ENCODE measurements around the gene CDC14B.

The CDC14B gene

GRCh38 chr9:96612105-96612965 is 7.3 kb downstream of the CDC14B start:
- no peaks in the 10 kb centered on the region for H3K79me2 ChIP-seq (ENCODE audit: insufficient read depth, low read length)
- H3K27me3 ChIP-seq (ENCODE audit: insufficient read depth, low read length, poor library complexity, severe bottlenecking): no peaks in the 10 kb centered on the region
- H4K20me1 ChIP-seq (ENCODE audit: insufficient read depth, low read length, poor library complexity, severe bottlenecking): no peaks in the 10 kb centered on the region
- H3K4me3 ChIP-seq (ENCODE audit: low read length, poor library complexity, severe bottlenecking): no peak overlapping the region
- no peaks in the 10 kb centered on the region for H3K9me3 ChIP-seq (ENCODE audit: insufficient read depth, low read depth, low read length)
- no peak overlapping the region for H3K4me2 ChIP-seq (ENCODE audit: low read depth, low read length, poor library complexity, severe bottlenecking)
- TF ChIP-seq CTCF (conservative IDR thresholded peaks at IDR 0.05; ENCODE audit: low read length): no peak
- TF ChIP-seq EZH2phosphoT487 (IDR thresholded peaks at IDR 0.05; ENCODE audit: borderline replicate concordance): no peak
- no peaks in the 10 kb centered on the region for H3K36me3 ChIP-seq (ENCODE audit: insufficient read depth, low read length)
- H3F3A ChIP-seq (ENCODE audit: low read depth): no peaks in the 10 kb centered on the region
- H2AFZ ChIP-seq (ENCODE audit: low read length): no peak overlapping the region
- H3K9me2 ChIP-seq (replicated peaks; ENCODE audit: low read depth, low read length): no peaks in the 10 kb centered on the region
- no peak overlapping the region for H3K9ac ChIP-seq (ENCODE audit: low read depth, low read length, poor library complexity, severe bottlenecking)
- no peaks in the 10 kb centered on the region for H3K4me1 ChIP-seq (ENCODE audit: insufficient read depth, low read length, poor library complexity, severe bottlenecking)

DNA sequence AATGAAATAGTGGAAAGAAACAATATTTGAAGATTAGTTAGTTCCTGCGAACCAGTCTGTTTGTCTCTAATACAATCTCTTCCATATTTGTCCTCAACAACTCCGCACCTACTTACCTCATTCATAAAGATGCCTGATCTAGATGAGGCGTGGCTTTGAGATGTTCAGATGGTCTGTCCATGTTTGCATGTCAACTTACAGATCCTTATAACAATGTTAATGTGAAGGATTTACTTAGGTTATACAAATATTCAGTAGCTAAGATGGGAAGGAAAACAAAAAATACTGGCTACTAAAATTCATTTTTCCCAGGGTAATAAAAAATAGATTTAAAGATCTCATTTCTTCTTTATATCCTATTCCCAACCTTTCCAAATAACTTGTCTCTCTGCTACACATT is 8.3 kb downstream of the CDC14B start:
- no peak overlapping the region for H3K4me2 ChIP-seq (ENCODE audit: low read depth, low read length, poor library complexity, severe bottlenecking)
- no peaks in the 10 kb centered on the region for H3K9me2 ChIP-seq (replicated peaks; ENCODE audit: low read depth, low read length)
- H3K79me2 ChIP-seq (ENCODE audit: insufficient read depth, low read length): no peaks in the 10 kb centered on the region
- no peaks in the 10 kb centered on the region for H3F3A ChIP-seq (ENCODE audit: low read depth)
- H4K20me1 ChIP-seq (ENCODE audit: insufficient read depth, low read length, poor library complexity, severe bottlenecking): no peaks in the 10 kb centered on the region
- H3K4me1 ChIP-seq (ENCODE audit: insufficient read depth, low read length, poor library complexity, severe bottlenecking): no peaks in the 10 kb centered on the region
- H3K9ac ChIP-seq (ENCODE audit: low read depth, low read length, poor library complexity, severe bottlenecking): no peak overlapping the region
- no peaks in the 10 kb centered on the region for H3K27me3 ChIP-seq (ENCODE audit: insufficient read depth, low read length, poor library complexity, severe bottlenecking)
- no peaks in the 10 kb centered on the region for H3K36me3 ChIP-seq (ENCODE audit: insufficient read depth, low read length)
- H3K9me3 ChIP-seq (ENCODE audit: insufficient read depth, low read depth, low read length): no peaks in the 10 kb centered on the region
- H3K4me3 ChIP-seq (ENCODE audit: low read length, poor library complexity, severe bottlenecking): no peak overlapping the region
- TF ChIP-seq CTCF (conservative IDR thresholded peaks at IDR 0.05; ENCODE audit: low read length): no peak
- no peak for TF ChIP-seq EZH2phosphoT487 (IDR thresholded peaks at IDR 0.05; ENCODE audit: borderline replicate concordance)
- no peak overlapping the region for H2AFZ ChIP-seq (ENCODE audit: low read length)

DNA sequence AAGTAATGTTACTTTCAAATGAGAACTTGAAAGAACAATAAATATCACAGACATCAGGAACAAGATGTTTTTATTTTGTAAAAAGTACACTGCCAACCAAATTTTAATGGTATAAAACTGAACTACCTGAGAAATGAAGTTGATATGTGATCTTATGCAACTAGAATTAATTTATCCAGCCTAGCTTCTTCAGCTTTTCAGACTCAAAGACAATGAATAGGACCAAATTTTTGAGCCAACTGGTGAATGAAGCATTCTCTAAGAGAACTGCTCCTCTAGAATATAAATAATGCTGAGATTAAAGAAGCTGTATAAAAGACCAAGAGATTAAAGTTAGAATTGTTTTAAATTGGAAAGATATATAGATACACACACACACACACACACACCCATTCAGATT is 9.9 kb downstream of the CDC14B start:
- Histone ChIP-seq H3F3A (ENCODE audit: low read depth) (no peaks in the 10 kb centered on the region), H3K9ac (ENCODE audit: low read depth, low read length, poor library complexity, severe bottlenecking) (no peak overlapping the region), H3K9me2 (replicated peaks; ENCODE audit: low read depth, low read length) (no peaks in the 10 kb centered on the region), H3K79me2 (ENCODE audit: insufficient read depth, low read length) (no peaks in the 10 kb centered on the region), H2AFZ (ENCODE audit: low read length) (no peak overlapping the region), H3K27me3 (ENCODE audit: insufficient read depth, low read length, poor library complexity, severe bottlenecking) (no peaks in the 10 kb centered on the region), H3K9me3 (ENCODE audit: insufficient read depth, low read depth, low read length) (no peaks in the 10 kb centered on the region), H3K4me1 (ENCODE audit: insufficient read depth, low read length, poor library complexity, severe bottlenecking) (no peaks in the 10 kb centered on the region), H4K20me1 (ENCODE audit: insufficient read depth, low read length, poor library complexity, severe bottlenecking) (no peaks in the 10 kb centered on the region), H3K36me3 (ENCODE audit: insufficient read depth, low read length) (no peaks in the 10 kb centered on the region), H3K4me2 (ENCODE audit: low read depth, low read length, poor library complexity, severe bottlenecking) (no peak overlapping the region), H3K4me3 (ENCODE audit: low read length, poor library complexity, severe bottlenecking) (no peak overlapping the region)
- TF ChIP-seq CTCF (conservative IDR thresholded peaks at IDR 0.05; ENCODE audit: low read length): no peak
- no peak for TF ChIP-seq EZH2phosphoT487 (IDR thresholded peaks at IDR 0.05; ENCODE audit: borderline replicate concordance)

Data from Loucy (cell line).